ENCODE results near the gene EIF5B.

Gene EIF5B

GRCh38 chr2:99420031-99420430 is 82.8 kb downstream of the EIF5B start:
- DNase-seq = no peak

- DNase-seq = no peak
These were observed 83.6 kb downstream of the EIF5B start for GRCh38 chr2:99420751-99421299.

- no peak for DNase-seq
These were observed 84.3 kb downstream of the EIF5B start for GRCh38 chr2:99421469-99421868.

- no peak for DNase-seq
These were observed 85.4 kb downstream of the EIF5B start for GRCh38 chr2:99422599-99422998.

- no peak for DNase-seq
These were observed 87.2 kb downstream of the EIF5B start for GRCh38 chr2:99424371-99424770.

GRCh38 chr2:99425022-99425421 is 87.8 kb downstream of the EIF5B start:
- DNase-seq = no peak

GRCh38 chr2:99430614-99431291 is 93.6 kb downstream of the EIF5B start:
- DNase-seq = no peak

GRCh38 chr2:99431587-99432275 is 94.5 kb downstream of the EIF5B start:
- no peak for DNase-seq

GRCh38 chr2:99433340-99433739 is 96.2 kb downstream of the EIF5B start:
- DNase-seq = no peak

GRCh38 chr2:99436874-99437273 is 99.7 kb downstream of the EIF5B start:
- no peak for DNase-seq

GRCh38 chr2:99439971-99440505 is 102.8 kb downstream of the EIF5B start:
- DNase-seq = no peak

GRCh38 chr2:99442837-99443236 is 105.6 kb downstream of the EIF5B start:
- no peak for DNase-seq

GRCh38 chr2:99444222-99444621 is 107.0 kb downstream of the EIF5B start:
- no peak for DNase-seq

- DNase-seq = no peak
These were observed 107.9 kb downstream of the EIF5B start for GRCh38 chr2:99445065-99445464.

GRCh38 chr2:99448556-99448955 is 111.4 kb downstream of the EIF5B start:
- DNase-seq = no peak

GRCh38 chr2:99450199-99450598 is 113.0 kb downstream of the EIF5B start:
- no peak for DNase-seq

Measured in activated CD8-positive, alpha-beta memory T cell treated with anti-CD3 and anti-CD28 coated beads for 24 hours (primary cell).